ENCODE data around the gene CHRNA3. TPM values are rescaled to one million over a fixed set of nuclear protein-coding genes. Genes with fewer than 3 reads are reported as not detected.
A peak's percentile ranks its signal among the peaks of the same experiment; 100 is the strongest.

CHRNA3 gene
- polyA plus RNA-seq, 2 of the 4 experiments (the other 2 are of a cell fraction), result 0.27 to 0.45 TPM

- TF ChIP-seq KDM5A (IDR thresholded peaks at IDR 0.05) (no peak), CBX2 (IDR thresholded peaks at IDR 0.05; ENCODE audit: borderline replicate concordance, low read depth) (no peak), REST (IDR thresholded peaks at IDR 0.05) (no peak), ZFP36 (IDR thresholded peaks at IDR 0.05; ENCODE audit: borderline replicate concordance, partially characterized antibody) (no peak), RNF2 (IDR thresholded peaks at IDR 0.05; ENCODE audit: borderline replicate concordance, low read depth) (no peak)
- Histone ChIP-seq H3K4me1 (0 out of 3 replicates have a peak, but pooled peaks cover 3% of the 10 kb centered on the region), H3K4me2 (peak overlapping the region; percentile 85), H3K27ac (peak overlapping the region; percentile 66 to 85; a peak in 5 of 6 replicates), H3K9me3 (no peaks in the 10 kb centered on the region), H3K4me3 (peak overlapping the region; percentile 58)
- 54% methylated on average over 17 of the region's 32 CpGs for WGBS (ENCODE audit: missing lambda C conversion rate)
- ChIA-PET POLR2A (no interaction called here), CTCF (interaction anchor here (1.6 to 15.4 kb wide), 8 partner anchors 11 to 110 kb away, joined by 5 to 224 read pairs (median 43); partner anchors contain the start of genes CHRNA3 and CHRNA5)
- DNase-seq (ENCODE audit: low read depth in 1 of 2, low spot score in 1 of 2) (no peak), FAIRE-seq (no peak), ATAC-seq (peak; percentile 26 to 68)
Observed at GRCh38 chr15:78640527-78641101, 19.8 kb upstream of the CHRNA3 start.

- TF ChIP-seq CTCF (IDR thresholded peaks at IDR 0.05) (peak; percentile 92), SMC3 (IDR thresholded peaks at IDR 0.05) (peak; percentile 89), EHF (CRISPR knock-in tag; IDR thresholded peaks at IDR 0.05) (no peak), RAD21 (conservative IDR thresholded peaks at IDR 0.05 in 1 of 2, IDR thresholded peaks at IDR 0.05 in 1 of 2) (peak; percentile 87 to 88), MAFK (IDR thresholded peaks at IDR 0.05; ENCODE audit: partially characterized antibody) (no peak)
- 0 out of 3 replicates have a peak, but pooled peaks cover 3% of the 10 kb centered on the region for H3K4me1 ChIP-seq
- ChIA-PET POLR2A (no interaction called here), CTCF (interaction anchor here (0.7 to 15.4 kb wide), 51 partner anchors 8 to 337 kb away, joined by 3 to 224 read pairs (median 4); partner anchors contain the start of genes CHRNA3, CHRNA5 and PSMA4)
- WGBS (ENCODE audit: missing lambda C conversion rate), result 50% methylated on average over 4 of the region's 4 CpGs
- no peak overlapping the region for H3K4me3 ChIP-seq
- FAIRE-seq (no peak), ATAC-seq (peak; percentile 64 to 89), DNase-seq (ENCODE audit: low read depth in 1 of 2, low spot score in 1 of 2) (peak; percentile 70 to 93)
- no peak overlapping the region for H3K27ac ChIP-seq
- H3K9me3 ChIP-seq, result 0 out of 3 replicates have a peak, but pooled peaks cover under 1% of the 10 kb centered on the region
- no peak overlapping the region for H3K4me2 ChIP-seq
Observed at GRCh38 chr15:78638658-78639314, 18.0 kb upstream of the CHRNA3 start.

GRCh38 chr15:78637776-78638435 is 17.1 kb upstream of the CHRNA3 start:
- no peak overlapping the region for H3K27ac ChIP-seq
- 66% methylated on average over 4 of the region's 4 CpGs for WGBS (ENCODE audit: missing lambda C conversion rate)
- TF ChIP-seq EHMT2 (IDR thresholded peaks at IDR 0.05; ENCODE audit: low read depth) (no peak), HOXA7 (CRISPR knock-in tag; IDR thresholded peaks at IDR 0.05) (no peak), ATOH8 (CRISPR knock-in tag; IDR thresholded peaks at IDR 0.05; ENCODE audit: low read depth) (no peak), SREBF2 (IDR thresholded peaks at IDR 0.05) (no peak), RCOR1 (IDR thresholded peaks at IDR 0.05; ENCODE audit: low read depth, low read length) (no peak), ZC3H11A (IDR thresholded peaks at IDR 0.05) (no peak), BCL3 (IDR thresholded peaks at IDR 0.05) (no peak), RARB (CRISPR knock-in tag; IDR thresholded peaks at IDR 0.05) (no peak)
- no peak for DNase-seq (ENCODE audit: low read depth in 1 of 2, low spot score in 1 of 2)
- peaks cover 7% of the 10 kb centered on the region for H3K9me3 ChIP-seq
- no peak overlapping the region for H3K4me2 ChIP-seq
- CTCF ChIA-PET, result interaction anchor here (0.6 to 15.4 kb wide), 35 partner anchors 9 to 332 kb away, joined by 3 to 224 read pairs (median 7); partner anchors contain the start of gene CHRNA3
- no peak overlapping the region for H3K4me3 ChIP-seq
- no peak for FAIRE-seq
- POLR2A ChIA-PET, result no interaction called here
- ATAC-seq, result 0 out of 6 replicates have a peak, but pooled peaks of 1 of the 2 experiments have one; percentile 20
- 0 out of 3 replicates have a peak, but pooled peaks cover 3% of the 10 kb centered on the region for H3K4me1 ChIP-seq
